Adipocyte (in vitro differentiated cells): ENCODE results near the gene LCE5A.
"Not testable (repeated sequence)": the region's sequence is repeated elsewhere in the genome, so short reads cannot be mapped to it uniquely, and the experiment has no call there.

ENCODE experiments used
- DNase-seq: peaks from one replicate; pipeline ENCODE4 v3.0.0-alpha.2; 2015; ENCODE audit warnings: low read depth
- H3K27me3 ChIP-seq: replicated peaks from 2 replicates; pipeline ENCODE4 v1.7.0; 2013; ENCODE audit warnings: mild to moderate bottlenecking, low read length, moderate library complexity; ENCODE audit not compliant: control insufficient read depth, insufficient read depth
- H3K36me3 ChIP-seq: 2 replicates; pipeline ENCODE4 v1.7.0; 2013; ENCODE audit warnings: low read length, mild to moderate bottlenecking, moderate library complexity; ENCODE audit not compliant: control insufficient read depth, insufficient read depth, severe bottlenecking
- H3K4me1 ChIP-seq: 2 replicates; pipeline ENCODE4 v1.7.0; 2013; ENCODE audit warnings: mild to moderate bottlenecking, low read length, moderate library complexity; ENCODE audit not compliant: control insufficient read depth, insufficient read depth
- H3K4me3 ChIP-seq: 2 replicates; pipeline ENCODE4 v1.7.0; 2013; ENCODE audit warnings: mild to moderate bottlenecking, low read length, moderate library complexity
- H3K9ac ChIP-seq: 2 replicates; pipeline ENCODE4 v1.7.0; 2013; ENCODE audit warnings: mild to moderate bottlenecking, low read length, moderate library complexity
- H3K9me3 ChIP-seq: 2 replicates; pipeline ENCODE4 v1.7.0; 2013; ENCODE audit warnings: mild to moderate bottlenecking, low read length, moderate library complexity; ENCODE audit not compliant: control insufficient read depth

LCE5A gene

GRCh38 chr1:152517237-152517811 lies 6.7 kb downstream of the LCE5A start:
- DNase-seq = no peak
- peaks cover 36% of the 10 kb centered on the region for H3K27me3 ChIP-seq
- no peaks in the 10 kb centered on the region for H3K36me3 ChIP-seq
- no peak overlapping the region for H3K9ac ChIP-seq
- H3K4me3 ChIP-seq = no peak overlapping the region
- no peaks in the 10 kb centered on the region for H3K9me3 ChIP-seq
- no peaks in the 10 kb centered on the region for H3K4me1 ChIP-seq

- no peak overlapping the region for H3K4me3 ChIP-seq
- no peak for DNase-seq
- H3K27me3 ChIP-seq = peaks cover 17% of the 10 kb centered on the region
- H3K4me1 ChIP-seq = no peaks in the 10 kb centered on the region
- no peak overlapping the region for H3K9ac ChIP-seq
- peaks cover 12% of the 10 kb centered on the region for H3K9me3 ChIP-seq
- no peaks in the 10 kb centered on the region for H3K36me3 ChIP-seq
Measured at GRCh38 chr1:152519851-152520250, 9.2 kb downstream of the LCE5A start.

GRCh38 chr1:152520561-152521090 lies 10.0 kb downstream of the LCE5A start:
- Histone ChIP-seq H3K9me3 (peaks cover 12% of the 10 kb centered on the region), H3K27me3 (peaks cover 12% of the 10 kb centered on the region), H3K4me3 (no peak overlapping the region), H3K4me1 (no peaks in the 10 kb centered on the region), H3K36me3 (no peaks in the 10 kb centered on the region), H3K9ac (no peak overlapping the region)
- no peak for DNase-seq

DNA sequence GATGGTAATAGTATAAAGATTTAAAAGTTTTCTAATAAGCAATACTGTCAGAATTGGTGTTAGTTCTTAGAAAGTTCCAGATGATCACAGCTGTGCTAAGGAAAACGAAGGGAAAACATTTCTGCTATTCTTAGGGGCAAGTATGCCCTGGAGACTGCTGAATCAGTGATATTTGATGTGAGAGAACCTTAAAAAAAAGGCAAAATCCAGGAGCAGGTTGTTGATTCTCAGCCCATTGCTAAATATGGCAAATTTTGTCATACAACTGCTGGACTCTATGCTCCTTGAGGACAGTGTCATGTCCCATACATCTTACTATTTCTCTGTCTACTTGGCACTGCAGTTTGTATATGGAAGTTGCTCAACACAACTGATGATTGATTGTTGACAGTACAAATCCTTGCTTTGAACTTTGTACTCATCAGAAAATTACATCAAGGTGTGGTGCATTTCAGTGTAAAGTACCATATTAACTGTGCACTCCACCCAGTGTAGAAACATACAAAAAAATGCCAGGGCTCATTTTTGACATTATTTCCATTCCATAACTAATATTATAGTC lies 14.6 kb downstream of the LCE5A start:
- Histone ChIP-seq H3K9ac (no peak overlapping the region), H3K9me3 (peaks cover 12% of the 10 kb centered on the region), H3K4me3 (no peak overlapping the region), H3K27me3 (peaks cover 3% of the 10 kb centered on the region), H3K36me3 (no peaks in the 10 kb centered on the region), H3K4me1 (no peaks in the 10 kb centered on the region)
- no peak for DNase-seq

DNA sequence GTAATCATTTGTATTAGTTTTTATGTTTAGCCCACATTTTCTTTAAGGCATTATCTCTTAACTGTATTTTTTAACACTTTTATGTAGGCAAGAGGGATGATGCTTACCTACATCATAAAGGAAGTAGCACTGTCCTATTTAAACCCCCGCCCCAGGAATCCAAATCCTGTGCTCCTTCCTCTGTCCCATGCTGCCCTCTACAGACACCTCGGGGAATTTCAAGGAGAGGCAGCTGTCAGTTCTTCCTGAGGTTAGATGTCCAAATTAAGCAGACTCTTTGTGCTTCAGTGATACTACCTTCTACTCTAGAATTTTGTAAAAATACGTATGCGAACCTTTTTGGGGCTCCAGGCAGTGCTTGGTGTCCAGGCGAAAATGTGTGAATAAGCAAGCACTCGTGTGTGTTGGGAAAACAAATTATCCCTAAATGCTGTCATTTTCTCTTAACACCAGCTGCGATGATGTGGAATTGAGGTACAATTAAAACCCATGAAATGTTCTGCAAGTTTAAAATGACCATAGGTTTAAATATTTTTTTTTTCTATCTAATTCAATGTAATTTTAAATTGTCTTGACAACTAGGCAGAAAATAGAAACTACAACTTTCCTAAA lies 22.8 kb downstream of the LCE5A start:
- Histone ChIP-seq H3K9me3 (peaks cover 9% of the 10 kb centered on the region), H3K9ac (no peak overlapping the region), H3K4me3 (no peak overlapping the region), H3K36me3 (no peaks in the 10 kb centered on the region), H3K27me3 (peaks cover 28% of the 10 kb centered on the region), H3K4me1 (no peaks in the 10 kb centered on the region)
- peak; percentile 11 for DNase-seq

DNA sequence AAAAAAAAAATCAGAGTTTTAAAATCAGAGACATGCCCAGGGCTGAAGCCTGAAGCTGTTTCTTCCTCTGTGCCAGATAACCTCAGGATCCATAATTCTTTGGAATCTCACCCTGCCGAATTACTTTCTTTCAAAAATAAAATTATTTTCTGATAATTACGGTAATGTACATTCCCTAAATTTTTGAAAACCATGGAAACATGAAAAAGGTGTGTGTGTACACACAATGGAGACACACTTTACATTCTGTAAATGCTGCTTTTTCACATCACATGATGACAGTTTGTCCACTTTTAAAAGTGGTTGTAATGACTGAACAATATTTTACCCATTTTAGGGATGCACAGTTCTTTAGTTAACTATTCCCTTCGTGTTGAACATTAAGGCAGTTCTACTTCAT lies 25.2 kb downstream of the LCE5A start:
- peaks cover 31% of the 10 kb centered on the region for H3K27me3 ChIP-seq
- peaks cover 9% of the 10 kb centered on the region for H3K9me3 ChIP-seq

GRCh38 chr1:152537496-152537895 lies 26.9 kb downstream of the LCE5A start:
- peaks cover 35% of the 10 kb centered on the region for H3K27me3 ChIP-seq
- H3K4me1 ChIP-seq = no peaks in the 10 kb centered on the region
- H3K36me3 ChIP-seq = no peaks in the 10 kb centered on the region
- H3K9me3 ChIP-seq = no peaks in the 10 kb centered on the region
- no peak overlapping the region for H3K4me3 ChIP-seq
- no peak overlapping the region for H3K9ac ChIP-seq
- DNase-seq = no peak

More for the DNA sequence above, 25.2 kb downstream of the LCE5A start:
- Histone ChIP-seq H3K4me1 (no peaks in the 10 kb centered on the region), H3K36me3 (no peaks in the 10 kb centered on the region), H3K4me3 (no peak overlapping the region), H3K9ac (no peak overlapping the region)
- DNase-seq = no peak

GRCh38 chr1:152539901-152540300 lies 29.3 kb downstream of the LCE5A start:
- no peaks in the 10 kb centered on the region for H3K9me3 ChIP-seq
- H3K27me3 ChIP-seq = peaks cover 35% of the 10 kb centered on the region
- H3K4me3 ChIP-seq = no peak overlapping the region
- no peak overlapping the region for H3K9ac ChIP-seq
- no peak for DNase-seq
- no peaks in the 10 kb centered on the region for H3K36me3 ChIP-seq
- no peaks in the 10 kb centered on the region for H3K4me1 ChIP-seq

- H3K36me3 ChIP-seq = no peaks in the 10 kb centered on the region
- no peak for DNase-seq
- no peak overlapping the region for H3K9ac ChIP-seq
- no peaks in the 10 kb centered on the region for H3K4me1 ChIP-seq
- peaks cover 15% of the 10 kb centered on the region for H3K27me3 ChIP-seq
- H3K4me3 ChIP-seq = no peak overlapping the region
- H3K9me3 ChIP-seq = no peaks in the 10 kb centered on the region
Measured at GRCh38 chr1:152543820-152544219, 33.2 kb downstream of the LCE5A start.

- H3K4me1 ChIP-seq = no peaks in the 10 kb centered on the region
- no peaks in the 10 kb centered on the region for H3K36me3 ChIP-seq
- no peak overlapping the region for H3K9ac ChIP-seq
- H3K27me3 ChIP-seq = peaks cover 8% of the 10 kb centered on the region
- H3K9me3 ChIP-seq = no peaks in the 10 kb centered on the region
- H3K4me3 ChIP-seq = no peak overlapping the region
- DNase-seq = no peak
Measured at GRCh38 chr1:152546704-152547103, 36.1 kb downstream of the LCE5A start.

- H3K9me3 ChIP-seq, H3K27me3 ChIP-seq, H3K4me3 ChIP-seq, H3K36me3 ChIP-seq, H3K9ac ChIP-seq, H3K4me1 ChIP-seq, DNase-seq: not testable (repeated sequence)
Measured at GRCh38 chr1:152548358-152548757, 37.8 kb downstream of the LCE5A start.
